Activated CD4-positive, alpha-beta T cell treated with anti-CD3 and anti-CD28 coated beads, Interleukin-2, amount 10 ng/mL, durations not matched to agents 24 days and 14 days (primary cell): ENCODE results near the gene IL1RL2. TPM values are rescaled to one million over a fixed set of nuclear protein-coding genes. Genes with fewer than 3 reads are reported as not detected.

Experiments used
- DNase-seq: peaks from one replicate; pipeline ENCODE4 v3.0.0; 2022
- H3K27ac Mint-ChIP-seq: one replicate; pipeline ENCODE4 v1.8.0; 2022; ENCODE audit warnings: mild to moderate bottlenecking, mixed read lengths
- H3K27me3 Mint-ChIP-seq: one replicate; pipeline ENCODE4 v1.8.0; 2022; ENCODE audit warnings: mixed read lengths
- H3K36me3 Mint-ChIP-seq: one replicate; pipeline ENCODE4 v1.8.0; 2022; ENCODE audit warnings: low read depth, mild to moderate bottlenecking, mixed read lengths
- H3K4me1 Mint-ChIP-seq: one replicate; pipeline ENCODE4 v1.8.0; 2021; ENCODE audit warnings: mixed read lengths
- H3K4me3 Mint-ChIP-seq: one replicate; pipeline ENCODE4 v1.8.0; 2022; ENCODE audit warnings: mild to moderate bottlenecking, moderate library complexity, mixed read lengths
- H3K9me3 Mint-ChIP-seq: one replicate; pipeline ENCODE4 v1.8.0; 2021; ENCODE audit warnings: mixed read lengths
- intact Hi-C: fragments of 100-400 bp; cut with micrococcal nuclease; formaldehyde crosslinking; loops from one replicate; pipeline ENCODE4 v1.15.1; 2023
- total RNA-seq: library from RNA; stranded (reverse); gene quantifications from 2 replicates; pipeline ENCODE4 v1.2.3, GENCODE V29; 2022

Gene IL1RL2
- total RNA-seq, 1 donor from 2014 or later, result 0.09 TPM

DNA sequence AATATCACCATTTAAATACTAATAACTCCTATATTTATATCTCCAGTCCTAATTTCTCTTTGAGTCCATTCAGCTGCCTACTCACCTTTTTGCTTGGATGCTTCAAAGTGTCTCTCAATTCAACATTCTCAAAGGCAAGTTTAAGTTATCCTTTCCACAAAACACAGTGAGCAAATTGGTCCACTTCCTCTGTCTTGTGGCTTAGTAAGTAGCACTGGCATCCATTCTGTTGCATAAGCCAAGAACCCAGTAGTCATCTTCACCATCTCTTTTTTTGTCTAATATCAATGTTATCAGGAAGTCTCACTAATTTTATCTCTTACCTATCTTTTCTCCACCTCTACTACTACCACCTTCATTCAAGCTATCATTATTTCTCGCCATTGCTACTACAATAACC, 97.2 kb downstream of the IL1RL2 start:
- no peaks in the 10 kb centered on the region for H3K36me3 Mint-ChIP-seq
- peaks cover 17% of the 10 kb centered on the region for H3K4me1 Mint-ChIP-seq
- peaks cover 3% of the 10 kb centered on the region for H3K27me3 Mint-ChIP-seq
- H3K9me3 Mint-ChIP-seq, result peaks cover 6% of the 10 kb centered on the region
- intact Hi-C loops, result no loop called here
- H3K4me3 Mint-ChIP-seq, result no peak overlapping the region
- H3K27ac Mint-ChIP-seq, result no peak overlapping the region
- peak; percentile 24 for DNase-seq

GRCh38 chr2:102284611-102285010, 97.8 kb downstream of the IL1RL2 start:
- H3K4me1 Mint-ChIP-seq, result peaks cover 13% of the 10 kb centered on the region
- peak; percentile 35 for DNase-seq
- peaks cover 6% of the 10 kb centered on the region for H3K9me3 Mint-ChIP-seq
- H3K4me3 Mint-ChIP-seq, result no peak overlapping the region
- intact Hi-C loops, result no loop called here
- no peak overlapping the region for H3K27ac Mint-ChIP-seq
- no peaks in the 10 kb centered on the region for H3K36me3 Mint-ChIP-seq
- H3K27me3 Mint-ChIP-seq, result peaks cover 3% of the 10 kb centered on the region

DNA sequence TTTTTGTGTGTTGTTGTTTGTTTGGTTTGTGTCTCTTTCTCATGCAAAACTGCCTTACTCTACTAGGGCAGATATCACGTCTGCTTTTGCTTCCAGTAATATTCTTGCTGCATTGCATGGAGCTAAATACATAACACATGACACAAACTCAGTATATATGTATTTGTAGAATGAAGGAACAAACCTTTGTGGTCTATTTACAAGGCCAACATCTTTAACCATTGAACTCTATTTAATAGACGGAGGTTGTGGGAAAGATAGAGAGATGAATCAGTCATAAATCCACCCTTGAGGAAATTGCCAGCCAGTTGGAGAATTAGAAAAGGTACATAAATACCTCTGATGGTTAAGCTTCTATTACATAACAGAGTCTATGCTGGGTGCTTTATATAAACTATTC, 98.5 kb downstream of the IL1RL2 start:
- Mint-ChIP-seq H3K9me3 (peaks cover 6% of the 10 kb centered on the region), H3K4me1 (peaks cover 13% of the 10 kb centered on the region), H3K4me3 (no peak overlapping the region), H3K27ac (no peak overlapping the region), H3K36me3 (no peaks in the 10 kb centered on the region), H3K27me3 (peaks cover 3% of the 10 kb centered on the region)
- no peak for DNase-seq
- intact Hi-C loops, result no loop called here

- H3K27ac Mint-ChIP-seq, result no peak overlapping the region
- intact Hi-C loops, result no loop called here
- DNase-seq, result peak; percentile 39
- no peak overlapping the region for H3K4me3 Mint-ChIP-seq
- H3K4me1 Mint-ChIP-seq, result peaks cover 15% of the 10 kb centered on the region
- peaks cover 6% of the 10 kb centered on the region for H3K9me3 Mint-ChIP-seq
- peaks cover 3% of the 10 kb centered on the region for H3K27me3 Mint-ChIP-seq
- no peaks in the 10 kb centered on the region for H3K36me3 Mint-ChIP-seq
These were observed 99.2 kb downstream of the IL1RL2 start for GRCh38 chr2:102286041-102286440.

DNA sequence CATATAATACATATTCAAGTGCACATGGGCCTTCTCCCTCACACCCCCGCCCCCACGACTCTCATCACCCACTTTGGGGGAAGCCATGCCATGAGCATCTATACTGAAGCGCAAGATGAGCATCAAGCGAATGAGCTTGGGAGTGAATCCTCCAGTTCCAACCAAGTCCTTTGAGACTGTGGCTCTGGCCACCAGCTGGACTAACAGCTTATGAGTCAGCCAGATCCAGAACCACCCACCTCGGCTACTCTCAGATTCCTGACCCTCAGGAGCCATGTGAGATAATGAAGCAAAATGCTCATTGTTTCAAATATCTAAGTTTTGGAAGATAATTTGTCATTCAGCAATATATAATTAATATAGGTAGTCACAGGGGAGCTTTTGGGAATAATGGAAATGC, 102.3 kb downstream of the IL1RL2 start:
- Mint-ChIP-seq H3K36me3 (no peaks in the 10 kb centered on the region), H3K9me3 (peaks cover 6% of the 10 kb centered on the region), H3K27ac (no peak overlapping the region), H3K27me3 (peaks cover 3% of the 10 kb centered on the region), H3K4me1 (peaks cover 27% of the 10 kb centered on the region), H3K4me3 (no peak overlapping the region)
- DNase-seq, result peak; percentile 47
- intact Hi-C loops, result no loop called here

Other genes starting within 250 kb of the IL1RL2 start
- 1.5 and 1.6 TPM in 2 replicates for gene IL1R2, start 195.1 kb upstream of the IL1RL2 start, total RNA-seq
- gene IL1R1, start 44.3 kb upstream of the IL1RL2 start, total RNA-seq, result 1.7 and 2.2 TPM in 2 replicates
- 0.54 and 0.84 TPM in 2 replicates for gene IL1RL1, start 124.5 kb downstream of the IL1RL2 start, total RNA-seq
- 41.7 and 50.2 TPM in 2 replicates for gene IL18R1, start 168.8 kb downstream of the IL1RL2 start, total RNA-seq
- 15.0 and 16.9 TPM in 2 replicates for gene IL18RAP, start 236.1 kb downstream of the IL1RL2 start, total RNA-seq